SIG-M5 (cell line): Measurements from ENCODE around the gene MCF2L.

Experiments
- DNase-seq: peaks from one replicate; lab custom pipeline; 2025; lab: John Stamatoyannopoulos, UW

Gene MCF2L

GRCh38 chr13:113126265-113127150 is 157.5 kb downstream of the MCF2L start:
- DNase-seq = no peak

- DNase-seq = no peak
Observed at GRCh38 chr13:113129480-113129879, 160.5 kb downstream of the MCF2L start.

- DNase-seq = no peak
Observed at GRCh38 chr13:113129921-113130750, 161.1 kb downstream of the MCF2L start.

- DNase-seq = no peak
Observed at GRCh38 chr13:113135281-113135760, 166.3 kb downstream of the MCF2L start.

- no peak for DNase-seq
Observed at GRCh38 chr13:113137691-113138298, 168.8 kb downstream of the MCF2L start.

- DNase-seq = no peak
Observed at GRCh38 chr13:113138792-113139551, 170.0 kb downstream of the MCF2L start.

GRCh38 chr13:113139577-113139976 is 170.6 kb downstream of the MCF2L start:
- DNase-seq = no peak

GRCh38 chr13:113140677-113141600 is 171.9 kb downstream of the MCF2L start:
- DNase-seq = no peak

GRCh38 chr13:113141601-113141970 is 172.6 kb downstream of the MCF2L start:
- no peak for DNase-seq

- DNase-seq = no peak
Observed at GRCh38 chr13:113142876-113143275, 173.9 kb downstream of the MCF2L start.

- no peak for DNase-seq
Observed at GRCh38 chr13:113143466-113144254, 174.6 kb downstream of the MCF2L start.

GRCh38 chr13:113144255-113144629 is 175.2 kb downstream of the MCF2L start:
- no peak for DNase-seq

GRCh38 chr13:113145496-113145895 is 176.5 kb downstream of the MCF2L start:
- no peak for DNase-seq

GRCh38 chr13:113145911-113146598 is 177.0 kb downstream of the MCF2L start:
- DNase-seq = no peak

GRCh38 chr13:113146750-113147149 is 177.7 kb downstream of the MCF2L start:
- no peak for DNase-seq

GRCh38 chr13:113147206-113147605 is 178.2 kb downstream of the MCF2L start:
- DNase-seq = no peak

GRCh38 chr13:113148407-113148806 is 179.4 kb downstream of the MCF2L start:
- no peak for DNase-seq

GRCh38 chr13:113148940-113149503 is 180.0 kb downstream of the MCF2L start:
- no peak for DNase-seq
